ENCODE data around the gene APELA.

GRCh38 chr4:164945146-164945545 is 68.2 kb downstream of the APELA start:
- TF ChIP-seq POLR2A (IDR thresholded peaks at IDR 0.05), result no peak
- no peak for TF ChIP-seq CTCF (IDR thresholded peaks at IDR 0.05)

Data from testis (tissue), 2 donors.